Panc1 (cell line): ENCODE measurements around the gene MSH3.

Source experiments
- POLR2AphosphoS5 ChIP-seq: IDR thresholded peaks from 2 replicates; pipeline ENCODE4 v1.6.1; 2012; ENCODE audit warnings: mild to moderate bottlenecking, low read depth, low read length, moderate library complexity
- TCF7L2 ChIP-seq: IDR thresholded peaks from 2 replicates; pipeline ENCODE4 v1.6.1; 2011; ENCODE audit warnings: mild to moderate bottlenecking, low read depth, low read length, inconsistent platforms
- TF ChIP-seq, protein P1 (sequence below): fragments of 450-650 bp; IDR thresholded peaks from 2 replicates; pipeline ENCODE4 v1.5.1; 2017; ENCODE audit warnings: mild to moderate bottlenecking

DNA sequence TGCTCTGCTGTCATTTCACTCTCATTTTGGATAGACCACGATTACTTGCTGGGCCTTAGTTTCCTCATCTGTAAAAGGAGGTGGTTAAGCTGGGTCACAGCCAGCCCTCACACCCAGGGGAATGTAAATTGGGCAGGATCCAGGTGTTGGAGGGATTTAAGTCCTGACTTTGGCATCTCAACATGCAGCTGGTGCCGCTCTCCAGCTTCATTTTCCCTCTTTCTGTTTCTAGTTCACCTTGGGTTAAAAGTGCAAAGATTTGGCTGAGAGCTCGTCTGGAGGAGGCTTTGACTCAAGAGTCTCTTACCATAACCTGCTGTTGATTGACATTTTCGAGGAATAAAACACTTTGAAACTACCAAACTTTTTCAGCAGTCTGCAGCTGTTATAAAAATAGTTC, 144.6 kb downstream of the MSH3 start:
- TF ChIP-seq, protein P1, sequence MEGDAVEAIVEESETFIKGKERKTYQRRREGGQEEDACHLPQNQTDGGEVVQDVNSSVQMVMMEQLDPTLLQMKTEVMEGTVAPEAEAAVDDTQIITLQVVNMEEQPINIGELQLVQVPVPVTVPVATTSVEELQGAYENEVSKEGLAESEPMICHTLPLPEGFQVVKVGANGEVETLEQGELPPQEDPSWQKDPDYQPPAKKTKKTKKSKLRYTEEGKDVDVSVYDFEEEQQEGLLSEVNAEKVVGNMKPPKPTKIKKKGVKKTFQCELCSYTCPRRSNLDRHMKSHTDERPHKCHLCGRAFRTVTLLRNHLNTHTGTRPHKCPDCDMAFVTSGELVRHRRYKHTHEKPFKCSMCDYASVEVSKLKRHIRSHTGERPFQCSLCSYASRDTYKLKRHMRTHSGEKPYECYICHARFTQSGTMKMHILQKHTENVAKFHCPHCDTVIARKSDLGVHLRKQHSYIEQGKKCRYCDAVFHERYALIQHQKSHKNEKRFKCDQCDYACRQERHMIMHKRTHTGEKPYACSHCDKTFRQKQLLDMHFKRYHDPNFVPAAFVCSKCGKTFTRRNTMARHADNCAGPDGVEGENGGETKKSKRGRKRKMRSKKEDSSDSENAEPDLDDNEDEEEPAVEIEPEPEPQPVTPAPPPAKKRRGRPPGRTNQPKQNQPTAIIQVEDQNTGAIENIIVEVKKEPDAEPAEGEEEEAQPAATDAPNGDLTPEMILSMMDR = no peak
- TF ChIP-seq POLR2AphosphoS5 = no peak
- TF ChIP-seq TCF7L2 = no peak
